HEK293T (cell line): ENCODE results near the gene PPDPF.

Experiments used
- BHLHE40 ChIP-seq: fragments of 450-650 bp; IDR thresholded peaks from 2 replicates; pipeline ENCODE4 v1.6.1; 2016; ENCODE audit warnings: mild to moderate bottlenecking, moderate library complexity, borderline replicate concordance
- ELF4 ChIP-seq: fragments of 450-650 bp; IDR thresholded peaks from 2 replicates; pipeline ENCODE4 v1.6.1; 2017; ENCODE audit warnings: antibody characterized with exemption
- FOXA1 ChIP-seq: fragments of 450-650 bp; IDR thresholded peaks from 2 replicates; pipeline ENCODE4 v1.6.1; 2016; ENCODE audit warnings: mild to moderate bottlenecking
- FOXK2 ChIP-seq: fragments of 450-650 bp; IDR thresholded peaks from 2 replicates; pipeline ENCODE4 v1.6.1; 2016; ENCODE audit warnings: mild to moderate bottlenecking
- FOXM1 ChIP-seq: fragments of 450-650 bp; IDR thresholded peaks from 2 replicates; pipeline ENCODE4 v1.6.1; 2017; ENCODE audit warnings: mild to moderate bottlenecking, borderline replicate concordance
- HDGF ChIP-seq: fragments of 450-650 bp; IDR thresholded peaks from 2 replicates; pipeline ENCODE4 v1.6.1; 2017; ENCODE audit warnings: antibody characterized with exemption, borderline replicate concordance
- L3MBTL2 ChIP-seq: fragments of 450-650 bp; conservative IDR thresholded peaks from 2 replicates; pipeline ENCODE4 v1.6.1; 2016; ENCODE audit warnings: mild to moderate bottlenecking
- LEF1 ChIP-seq: fragments of 450-650 bp; IDR thresholded peaks from 2 replicates; pipeline ENCODE4 v1.6.1; 2017; ENCODE audit warnings: mild to moderate bottlenecking, borderline replicate concordance
- NFRKB ChIP-seq: fragments of 450-650 bp; IDR thresholded peaks from 2 replicates; pipeline ENCODE4 v1.6.1; 2016; ENCODE audit warnings: mild to moderate bottlenecking, moderate library complexity
- PKNOX1 ChIP-seq: fragments of 450-650 bp; IDR thresholded peaks from 2 replicates; pipeline ENCODE4 v1.6.1; 2016
- SP1 ChIP-seq: fragments of 450-650 bp; IDR thresholded peaks from 2 replicates; pipeline ENCODE4 v1.6.1; 2017
- SUZ12 ChIP-seq: fragments of 450-650 bp; IDR thresholded peaks from 2 replicates; pipeline ENCODE4 v1.6.1; 2016; ENCODE audit warnings: mild to moderate bottlenecking
- TARDBP ChIP-seq: fragments of 450-650 bp; IDR thresholded peaks from 2 replicates; pipeline ENCODE4 v1.6.1; 2016
- ZNF384 ChIP-seq: fragments of 450-650 bp; IDR thresholded peaks from 2 replicates; pipeline ENCODE4 v1.6.1; 2016

- TF ChIP-seq ZNF384 (no peak), SP1 (no peak), BHLHE40 (no peak), FOXA1 (no peak), LEF1 (no peak), FOXM1 (no peak), SUZ12 (no peak), TARDBP (no peak), L3MBTL2 (no peak), ELF4 (no peak), PKNOX1 (no peak), FOXK2 (no peak), NFRKB (no peak), HDGF (no peak)
Measured at GRCh38 chr20:63502671-63503172, 17.8 kb upstream of the PPDPF start.
